Esophagus squamous epithelium (tissue), 5 donors: ENCODE measurements around the gene NDRG3. TPM values are rescaled to one million over a fixed set of nuclear protein-coding genes. Genes with fewer than 3 reads are reported as not detected.

Experiments
- DNase-seq: peaks from one replicate; lab custom pipeline; 2025; lab: John Stamatoyannopoulos, UW
- H3K27ac ChIP-seq, 4 donors: fragments of 200-600 bp; sonication (generic); one replicate each; pipeline ENCODE4 v1.5.1; 2016 to 2019; ENCODE audit warnings: mild to moderate bottlenecking in 1 of 4
- H3K27me3 ChIP-seq, 4 donors: fragments of 200-600 bp; sonication (generic); 1 replicate in 3 of 4; 2 replicates in 1 of 4; pipeline versions ENCODE4 v1.5.1 to v1.6.0; 2017 to 2021; ENCODE audit warnings: antibody characterized with exemption in 1 of 4
- H3K36me3 ChIP-seq, 3 donors: fragments of 200-600 bp; sonication (generic); one replicate each; pipeline ENCODE4 v1.5.1; 2016 to 2019
- H3K4me1 ChIP-seq, 3 donors: fragments of 200-600 bp; sonication (generic); one replicate each; pipeline ENCODE4 v1.5.1; 2017 to 2019
- H3K4me3 ChIP-seq, 4 donors: fragments of 200-600 bp; sonication (generic); 1 replicate in 3 of 4; 2 replicates in 1 of 4; pipeline ENCODE4 v1.5.1; 2016 to 2019; ENCODE audit warnings: mild to moderate bottlenecking in 2 of 4, moderate library complexity in 1 of 4
- H3K9me3 ChIP-seq, 3 donors: fragments of 200-600 bp; sonication (generic); one replicate each; pipeline ENCODE4 v1.5.1; 2016 to 2019
- POLR2A ChIP-seq, 4 donors: fragments of 450-650 bp; IDR thresholded peaks; one replicate each; pipeline ENCODE4 v1.6.1; 2017; ENCODE audit warnings: antibody characterized with exemption in 4 of 4, mild to moderate bottlenecking in 4 of 4, moderate library complexity in 3 of 4
- WGBS, 2 donors: methylation state at CpG; one replicate each; pipeline ENCODE4 v1.1.5; 2018; 5-methylcytosine and 5-hydroxymethylcytosine counted together
- intact Hi-C: fragments of 100-400 bp; cut with DNase I; formaldehyde crosslinking; loops from one replicate; pipeline ENCODE4 v1.15.0; 2022
- total RNA-seq, 4 donors: library from RNA; depleted of rRNA; stranded (reverse); fragments of >200 nt; gene quantifications; one replicate each; pipeline ENCODE4 v1.1.0, GENCODE V29; 2016
- TF ChIP-seq, protein P1 (sequence below), 6 experiments: fragments of 450-650 bp in 4 of 6; fragments of 200-600 bp in 2 of 6; sonication (generic) in 2 of 6; IDR thresholded peaks; one replicate each; pipeline ENCODE4 v1.5.1; 2016 to 2019; ENCODE audit warnings: antibody characterized with exemption in 6 of 6, mild to moderate bottlenecking in 4 of 6, moderate library complexity in 4 of 6
- donor health status: DM: yes; HTN: yes; CAD: no.

NDRG3 gene
- total RNA-seq, 4 donors from 2014 or later: 13.9 to 23.5 (median 18.1) TPM

DNA sequence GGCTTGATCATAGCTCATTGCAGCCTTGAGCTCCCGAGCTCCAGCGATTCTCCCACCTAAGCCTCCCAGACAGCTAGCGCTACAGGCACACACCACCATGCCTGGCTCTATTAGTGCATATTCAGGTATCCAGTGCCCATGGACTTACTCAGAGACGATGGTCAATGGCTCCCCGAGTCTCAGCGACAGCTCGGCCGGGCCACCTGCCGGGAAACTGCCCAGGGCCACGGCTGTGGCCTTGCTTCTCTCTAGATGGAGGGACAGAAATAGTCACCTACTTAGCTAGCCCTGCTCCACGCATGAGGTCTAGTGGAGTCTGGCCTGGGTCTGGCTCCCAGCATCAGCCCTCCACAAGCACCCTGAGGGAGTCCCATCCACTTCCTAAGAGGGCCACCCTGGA lies 111.5 kb downstream of the NDRG3 start:
- H3K27me3 ChIP-seq: no peaks in the 10 kb centered on the region
- 100% methylated on average over 3 of the region's 11 CpGs; no CpG with 5 or more reads in 1 of the 2 donors for WGBS, 2 donors
- no peak for DNase-seq
- no peak overlapping the region for H3K4me3 ChIP-seq
- TF ChIP-seq, protein P1, sequence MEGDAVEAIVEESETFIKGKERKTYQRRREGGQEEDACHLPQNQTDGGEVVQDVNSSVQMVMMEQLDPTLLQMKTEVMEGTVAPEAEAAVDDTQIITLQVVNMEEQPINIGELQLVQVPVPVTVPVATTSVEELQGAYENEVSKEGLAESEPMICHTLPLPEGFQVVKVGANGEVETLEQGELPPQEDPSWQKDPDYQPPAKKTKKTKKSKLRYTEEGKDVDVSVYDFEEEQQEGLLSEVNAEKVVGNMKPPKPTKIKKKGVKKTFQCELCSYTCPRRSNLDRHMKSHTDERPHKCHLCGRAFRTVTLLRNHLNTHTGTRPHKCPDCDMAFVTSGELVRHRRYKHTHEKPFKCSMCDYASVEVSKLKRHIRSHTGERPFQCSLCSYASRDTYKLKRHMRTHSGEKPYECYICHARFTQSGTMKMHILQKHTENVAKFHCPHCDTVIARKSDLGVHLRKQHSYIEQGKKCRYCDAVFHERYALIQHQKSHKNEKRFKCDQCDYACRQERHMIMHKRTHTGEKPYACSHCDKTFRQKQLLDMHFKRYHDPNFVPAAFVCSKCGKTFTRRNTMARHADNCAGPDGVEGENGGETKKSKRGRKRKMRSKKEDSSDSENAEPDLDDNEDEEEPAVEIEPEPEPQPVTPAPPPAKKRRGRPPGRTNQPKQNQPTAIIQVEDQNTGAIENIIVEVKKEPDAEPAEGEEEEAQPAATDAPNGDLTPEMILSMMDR (IDR thresholded peaks at IDR 0.05): no peak
- TF ChIP-seq POLR2A (IDR thresholded peaks at IDR 0.05): no peak
- H3K9me3 ChIP-seq: no peaks in the 10 kb centered on the region
- H3K4me1 ChIP-seq: no peaks in the 10 kb centered on the region
- H3K27ac ChIP-seq: no peak overlapping the region
- intact Hi-C loops: no loop called here
- no peaks in the 10 kb centered on the region for H3K36me3 ChIP-seq

DNA sequence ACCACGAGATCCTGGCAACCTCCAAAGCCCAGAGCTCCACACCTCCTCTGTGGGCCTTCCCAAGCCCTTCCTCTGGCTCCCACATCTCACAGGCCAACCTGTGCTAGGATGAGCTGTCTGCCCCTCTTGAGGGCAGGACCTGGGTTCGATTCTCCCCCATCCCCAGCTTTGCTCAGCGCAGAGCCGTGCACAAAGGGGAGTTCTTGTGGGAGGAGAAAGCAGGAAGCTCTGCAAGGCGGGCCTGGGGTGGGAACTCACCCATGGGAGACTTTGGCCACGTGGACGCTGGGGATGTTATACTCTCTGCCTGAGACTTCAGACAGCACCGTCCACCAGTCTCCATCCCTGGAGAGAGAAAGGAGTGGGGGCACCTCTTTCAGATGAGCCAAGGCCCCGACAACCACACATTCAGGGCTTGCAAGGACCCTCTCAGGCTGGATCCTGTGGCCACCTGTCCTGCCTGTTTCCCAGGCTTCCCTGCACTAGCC lies 112.6 kb downstream of the NDRG3 start:
- intact Hi-C loops: no loop called here

DNA sequence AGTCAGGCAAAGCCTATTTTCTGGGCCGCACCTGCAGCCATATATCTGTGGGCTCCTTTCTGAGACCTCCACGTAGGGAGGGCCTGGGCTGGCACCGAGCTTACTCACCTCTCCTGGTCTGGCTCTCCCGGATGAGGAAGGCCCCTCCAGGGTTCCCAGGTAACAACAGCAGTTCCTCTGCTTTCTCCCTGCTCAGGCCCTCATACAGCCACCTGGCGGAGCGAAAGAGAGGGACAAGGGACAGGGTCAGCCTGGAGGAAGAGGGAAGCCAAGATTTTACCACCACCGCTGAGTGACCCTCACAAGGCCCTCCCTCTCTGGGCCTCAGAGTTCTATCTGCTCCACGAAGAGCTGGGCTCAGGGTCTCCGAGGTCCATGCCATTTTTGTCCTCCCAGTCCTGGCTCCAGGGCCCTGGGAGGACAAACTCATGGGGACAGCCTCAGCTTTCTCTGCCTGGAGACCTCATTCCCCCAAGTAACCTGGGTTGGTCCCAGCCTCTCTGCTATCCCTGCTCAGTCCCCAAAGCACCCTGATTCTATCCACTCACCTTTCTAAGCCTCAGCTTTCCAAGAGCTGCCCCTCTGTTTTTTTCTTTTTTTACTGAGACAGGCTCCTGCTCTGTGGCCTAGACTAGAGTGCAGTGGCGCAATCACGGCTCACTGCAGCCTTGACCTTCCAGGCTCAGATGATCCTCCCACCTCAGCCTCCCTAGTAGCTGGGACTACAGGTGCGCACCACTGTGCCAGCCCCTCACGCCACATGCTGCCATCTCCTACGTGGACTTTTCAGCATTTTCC lies 113.2 kb downstream of the NDRG3 start:
- intact Hi-C loops: no loop called here

More for the DNA sequence above, 112.6 kb downstream of the NDRG3 start:
- Histone ChIP-seq H3K4me3 (no peak overlapping the region), H3K9me3 (no peaks in the 10 kb centered on the region), H3K27ac (no peak overlapping the region), H3K36me3 (no peaks in the 10 kb centered on the region), H3K27me3 (no peaks in the 10 kb centered on the region), H3K4me1 (no peaks in the 10 kb centered on the region)
- no peak for DNase-seq
- no peak for TF ChIP-seq POLR2A (IDR thresholded peaks at IDR 0.05)
- TF ChIP-seq, protein P1 (IDR thresholded peaks at IDR 0.05): no peak
- WGBS, 2 donors: 45 to 79% methylated on average over 1 to 6 of the region's 9 CpGs

DNA sequence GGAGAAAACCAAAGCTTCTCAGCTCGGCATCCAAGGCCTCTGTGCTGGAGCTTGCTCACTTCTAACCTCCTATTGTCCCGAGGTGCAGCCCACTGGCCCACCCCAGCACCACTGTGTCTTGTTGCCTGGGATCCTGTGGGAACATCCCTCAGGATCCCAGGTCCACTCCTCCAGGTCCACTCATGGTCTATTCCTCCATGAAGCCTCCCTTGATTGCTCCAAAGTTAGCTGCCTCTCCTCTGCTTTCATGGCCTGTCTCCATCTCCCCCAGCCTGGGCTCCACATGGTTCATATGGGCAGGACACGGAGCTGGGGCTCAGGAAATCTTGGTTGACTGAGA lies 113.8 kb downstream of the NDRG3 start:
- H3K9me3 ChIP-seq: no peaks in the 10 kb centered on the region
- no peak overlapping the region for H3K27ac ChIP-seq
- H3K4me3 ChIP-seq: no peak overlapping the region
- H3K27me3 ChIP-seq: no peaks in the 10 kb centered on the region
- no peak for TF ChIP-seq POLR2A (IDR thresholded peaks at IDR 0.05)
- TF ChIP-seq, protein P1 (IDR thresholded peaks at IDR 0.05): no peak
- no peaks in the 10 kb centered on the region for H3K36me3 ChIP-seq
- intact Hi-C loops: no loop called here
- DNase-seq: no peak
- 73 to 78% methylated on average over 2 to 3 of the region's 3 CpGs for WGBS, 2 donors
- H3K4me1 ChIP-seq: no peaks in the 10 kb centered on the region

More for the DNA sequence above, 113.2 kb downstream of the NDRG3 start:
- TF ChIP-seq POLR2A (IDR thresholded peaks at IDR 0.05): no peak
- TF ChIP-seq, protein P1 (IDR thresholded peaks at IDR 0.05): no peak
- H3K36me3 ChIP-seq: no peaks in the 10 kb centered on the region
- H3K4me1 ChIP-seq: no peaks in the 10 kb centered on the region
- H3K27me3 ChIP-seq: no peaks in the 10 kb centered on the region
- no peaks in the 10 kb centered on the region for H3K9me3 ChIP-seq
- DNase-seq: no peak
- 85 to 88% methylated on average over 7 to 8 of the region's 14 CpGs for WGBS, 2 donors
- H3K27ac ChIP-seq: no peak overlapping the region
- no peak overlapping the region for H3K4me3 ChIP-seq

DNA sequence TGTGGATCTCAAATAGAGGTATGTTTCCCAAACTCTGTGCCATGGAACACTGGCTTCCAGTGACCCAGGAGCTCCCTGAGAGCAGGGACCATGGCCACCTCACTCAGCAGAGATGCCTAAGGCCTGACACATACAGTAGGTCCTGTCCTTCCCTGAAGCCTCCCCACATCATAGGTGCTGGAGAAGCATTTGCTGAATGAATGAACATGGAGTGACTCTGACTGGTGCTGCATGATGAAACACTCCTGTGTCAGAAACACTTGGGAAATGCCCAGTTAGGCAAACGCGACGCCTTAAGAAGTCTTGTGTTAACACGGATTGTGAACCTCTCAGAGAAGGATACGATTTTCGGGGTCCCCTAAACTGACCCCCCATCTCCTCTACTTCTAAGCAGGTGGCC lies 114.2 kb downstream of the NDRG3 start:
- WGBS, 2 donors: 71 to 88% methylated on average over 6 of the region's 6 CpGs
- no peaks in the 10 kb centered on the region for H3K4me1 ChIP-seq
- no peak for TF ChIP-seq POLR2A (IDR thresholded peaks at IDR 0.05)
- no peak overlapping the region for H3K4me3 ChIP-seq
- H3K27me3 ChIP-seq: no peaks in the 10 kb centered on the region
- H3K27ac ChIP-seq: no peak overlapping the region
- no peak for DNase-seq
- intact Hi-C loops: no loop called here
- H3K36me3 ChIP-seq: no peaks in the 10 kb centered on the region
- no peaks in the 10 kb centered on the region for H3K9me3 ChIP-seq
